ENCODE data around the gene TMUB1. TPM values are rescaled to one million over a fixed set of nuclear protein-coding genes. Genes with fewer than 3 reads are reported as not detected.

The TMUB1 gene
- total and polyA plus RNA-seq, 9 of the 15 experiments (the other 6 are each of a cell fraction or from before 2014, with no cell fraction given) = 0.14 to 241 (median 74.1) TPM

DNA sequence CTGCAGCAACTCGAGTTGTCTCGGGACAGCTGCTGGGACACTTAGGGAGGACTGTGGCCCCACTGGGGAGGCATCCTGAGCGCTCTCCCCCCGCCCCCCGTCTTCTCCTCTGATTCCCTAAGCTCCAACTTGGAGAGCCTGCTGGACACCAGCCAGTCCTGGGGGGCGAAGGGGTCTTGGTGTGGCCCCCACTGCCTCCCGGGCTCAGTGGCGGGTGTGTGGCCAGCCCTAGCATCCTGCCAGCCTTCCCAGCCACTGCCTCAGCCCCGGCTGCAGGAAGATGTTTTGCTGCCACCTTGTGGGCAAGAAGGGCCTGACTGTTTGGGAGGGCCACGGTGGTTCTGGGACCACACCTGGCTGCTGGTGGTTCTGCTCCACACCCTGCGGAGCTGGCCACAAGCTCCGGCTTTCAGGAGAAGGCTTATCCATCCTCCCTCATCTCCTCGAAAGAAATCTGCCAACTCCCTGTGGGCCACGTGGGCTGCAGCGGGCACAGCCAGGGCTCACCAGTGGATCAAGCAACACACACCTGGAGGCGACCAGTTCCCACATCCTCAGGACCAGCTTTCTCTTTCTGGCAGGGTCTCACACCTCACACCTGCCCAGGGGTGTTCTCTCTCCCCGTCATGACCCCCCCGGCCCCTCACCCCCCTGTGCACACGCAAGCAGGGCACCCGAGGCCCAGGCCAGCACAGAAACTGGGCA is 27.8 kb upstream of the TMUB1 start (continued):
- TF ChIP-seq ZFPM2 (CRISPR knock-in tag; IDR thresholded peaks at IDR 0.05) (0 out of 2 replicates have a peak, but pooled peaks have one; percentile 39), SOX6 (IDR thresholded peaks at IDR 0.05) (no peak), MAFF (IDR thresholded peaks at IDR 0.05; ENCODE audit: low read length) (no peak), CREM (IDR thresholded peaks at IDR 0.05; ENCODE audit: low read depth) (peak; percentile 49; the same call in 1 of the 2 replicates), ZNF695 (CRISPR knock-in tag; IDR thresholded peaks at IDR 0.05) (no peak), NR2C1 (IDR thresholded peaks at IDR 0.05) (no peak), NR2C1 (tag; IDR thresholded peaks at IDR 0.05) (no peak), SP2 (IDR thresholded peaks at IDR 0.05; ENCODE audit: extremely low read depth, low read depth, low read length, poor library complexity, severe bottlenecking) (no peak), TOE1 (IDR thresholded peaks at IDR 0.05; ENCODE audit: borderline replicate concordance) (0 out of 2 replicates have a peak, but pooled peaks have one; percentile 22), TOE1 (CRISPR knock-in tag; IDR thresholded peaks at IDR 0.05; ENCODE audit: borderline replicate concordance, low read depth) (no peak), SP1 (CRISPR knock-in tag; IDR thresholded peaks at IDR 0.05) (no peak), SMAD4 (CRISPR knock-in tag; conservative IDR thresholded peaks at IDR 0.05) (no peak), CHD2 (IDR thresholded peaks at IDR 0.05; ENCODE audit: low read depth, low read length) (no peak), ZNF239 (CRISPR knock-in tag; IDR thresholded peaks at IDR 0.05) (no peak), CSDE1 (IDR thresholded peaks at IDR 0.05) (no peak), HMGN3 (IDR thresholded peaks at IDR 0.05; ENCODE audit: borderline replicate concordance, extremely low read depth, insufficient read length, low read depth, low read length) (no peak)
- TF ChIP-seq, protein P1, sequence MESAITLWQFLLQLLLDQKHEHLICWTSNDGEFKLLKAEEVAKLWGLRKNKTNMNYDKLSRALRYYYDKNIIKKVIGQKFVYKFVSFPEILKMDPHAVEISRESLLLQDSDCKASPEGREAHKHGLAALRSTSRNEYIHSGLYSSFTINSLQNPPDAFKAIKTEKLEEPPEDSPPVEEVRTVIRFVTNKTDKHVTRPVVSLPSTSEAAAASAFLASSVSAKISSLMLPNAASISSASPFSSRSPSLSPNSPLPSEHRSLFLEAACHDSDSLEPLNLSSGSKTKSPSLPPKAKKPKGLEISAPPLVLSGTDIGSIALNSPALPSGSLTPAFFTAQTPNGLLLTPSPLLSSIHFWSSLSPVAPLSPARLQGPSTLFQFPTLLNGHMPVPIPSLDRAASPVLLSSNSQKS (CRISPR knock-in tag; IDR thresholded peaks at IDR 0.05) = no peak
- TF ChIP-seq, protein P2, sequence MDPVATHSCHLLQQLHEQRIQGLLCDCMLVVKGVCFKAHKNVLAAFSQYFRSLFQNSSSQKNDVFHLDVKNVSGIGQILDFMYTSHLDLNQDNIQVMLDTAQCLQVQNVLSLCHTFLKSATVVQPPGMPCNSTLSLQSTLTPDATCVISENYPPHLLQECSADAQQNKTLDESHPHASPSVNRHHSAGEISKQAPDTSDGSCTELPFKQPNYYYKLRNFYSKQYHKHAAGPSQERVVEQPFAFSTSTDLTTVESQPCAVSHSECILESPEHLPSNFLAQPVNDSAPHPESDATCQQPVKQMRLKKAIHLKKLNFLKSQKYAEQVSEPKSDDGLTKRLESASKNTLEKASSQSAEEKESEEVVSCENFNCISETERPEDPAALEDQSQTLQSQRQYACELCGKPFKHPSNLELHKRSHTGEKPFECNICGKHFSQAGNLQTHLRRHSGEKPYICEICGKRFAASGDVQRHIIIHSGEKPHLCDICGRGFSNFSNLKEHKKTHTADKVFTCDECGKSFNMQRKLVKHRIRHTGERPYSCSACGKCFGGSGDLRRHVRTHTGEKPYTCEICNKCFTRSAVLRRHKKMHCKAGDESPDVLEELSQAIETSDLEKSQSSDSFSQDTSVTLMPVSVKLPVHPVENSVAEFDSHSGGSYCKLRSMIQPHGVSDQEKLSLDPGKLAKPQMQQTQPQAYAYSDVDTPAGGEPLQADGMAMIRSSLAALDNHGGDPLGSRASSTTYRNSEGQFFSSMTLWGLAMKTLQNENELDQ (CRISPR knock-in tag; IDR thresholded peaks at IDR 0.05; ENCODE audit: borderline replicate concordance) = no peak
- TF ChIP-seq, protein P3, sequence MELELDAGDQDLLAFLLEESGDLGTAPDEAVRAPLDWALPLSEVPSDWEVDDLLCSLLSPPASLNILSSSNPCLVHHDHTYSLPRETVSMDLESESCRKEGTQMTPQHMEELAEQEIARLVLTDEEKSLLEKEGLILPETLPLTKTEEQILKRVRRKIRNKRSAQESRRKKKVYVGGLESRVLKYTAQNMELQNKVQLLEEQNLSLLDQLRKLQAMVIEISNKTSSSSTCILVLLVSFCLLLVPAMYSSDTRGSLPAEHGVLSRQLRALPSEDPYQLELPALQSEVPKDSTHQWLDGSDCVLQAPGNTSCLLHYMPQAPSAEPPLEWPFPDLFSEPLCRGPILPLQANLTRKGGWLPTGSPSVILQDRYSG (tag; conservative IDR thresholded peaks at IDR 0.05; ENCODE audit: low read depth) = no peak
- TF ChIP-seq, protein P4, sequence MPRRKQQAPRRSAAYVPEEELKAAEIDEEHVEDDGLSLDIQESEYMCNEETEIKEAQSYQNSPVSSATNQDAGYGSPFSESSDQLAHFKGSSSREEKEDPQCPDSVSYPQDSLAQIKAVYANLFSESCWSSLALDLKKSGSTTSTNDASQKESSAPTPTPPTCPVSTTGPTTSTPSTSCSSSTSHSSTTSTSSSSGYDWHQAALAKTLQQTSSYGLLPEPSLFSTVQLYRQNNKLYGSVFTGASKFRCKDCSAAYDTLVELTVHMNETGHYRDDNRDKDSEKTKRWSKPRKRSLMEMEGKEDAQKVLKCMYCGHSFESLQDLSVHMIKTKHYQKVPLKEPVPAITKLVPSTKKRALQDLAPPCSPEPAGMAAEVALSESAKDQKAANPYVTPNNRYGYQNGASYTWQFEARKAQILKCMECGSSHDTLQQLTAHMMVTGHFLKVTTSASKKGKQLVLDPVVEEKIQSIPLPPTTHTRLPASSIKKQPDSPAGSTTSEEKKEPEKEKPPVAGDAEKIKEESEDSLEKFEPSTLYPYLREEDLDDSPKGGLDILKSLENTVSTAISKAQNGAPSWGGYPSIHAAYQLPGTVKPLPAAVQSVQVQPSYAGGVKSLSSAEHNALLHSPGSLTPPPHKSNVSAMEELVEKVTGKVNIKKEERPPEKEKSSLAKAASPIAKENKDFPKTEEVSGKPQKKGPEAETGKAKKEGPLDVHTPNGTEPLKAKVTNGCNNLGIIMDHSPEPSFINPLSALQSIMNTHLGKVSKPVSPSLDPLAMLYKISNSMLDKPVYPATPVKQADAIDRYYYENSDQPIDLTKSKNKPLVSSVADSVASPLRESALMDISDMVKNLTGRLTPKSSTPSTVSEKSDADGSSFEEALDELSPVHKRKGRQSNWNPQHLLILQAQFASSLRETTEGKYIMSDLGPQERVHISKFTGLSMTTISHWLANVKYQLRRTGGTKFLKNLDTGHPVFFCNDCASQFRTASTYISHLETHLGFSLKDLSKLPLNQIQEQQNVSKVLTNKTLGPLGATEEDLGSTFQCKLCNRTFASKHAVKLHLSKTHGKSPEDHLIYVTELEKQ (CRISPR knock-in tag; IDR thresholded peaks at IDR 0.05) = no peak

All from K562 (cell line).